Stimulated activated CD4-positive, alpha-beta T cell treated with anti-CD3 and anti-CD28 coated beads, Interleukin-15, amount 100 ng/mL, for 48 hours (primary cell): ENCODE data around the gene SLC66A1.

ENCODE experiments used
- DNase-seq, 2 donors: peaks; one replicate each; pipeline ENCODE4 v3.0.0-alpha.2; 2020; ENCODE audit warnings: low read depth in 2 of 2

SLC66A1 gene

GRCh38 chr1:19377812-19378718, 65.9 kb downstream of the SLC66A1 start:
- DNase-seq, result peak in 1 of 2 donors; percentile 26
